Measurements from ENCODE around the gene SUCO.

GRCh38 chr1:172638249-172638648, 105.3 kb downstream of the SUCO start:
- no peak for TF ChIP-seq POLR2A (IDR thresholded peaks at IDR 0.05)
- no peak for TF ChIP-seq CTCF (IDR thresholded peaks at IDR 0.05)
